Activated CD8-positive, alpha-beta memory T cell treated with anti-CD3 and anti-CD28 coated beads for 1 hour (primary cell): ENCODE measurements around the gene SLC2A13.
A peak's percentile ranks its signal among the peaks of the same experiment; 100 is the strongest.

Source experiments
- DNase-seq, 2 donors: peaks; one replicate each; pipeline ENCODE4 v3.0.0-alpha.2; 2020; ENCODE audit warnings: low read depth in 1 of 2; ENCODE audit errors: extremely low read depth in 1 of 2

Gene SLC2A13

GRCh38 chr12:40002178-40003169, 103.4 kb downstream of the SLC2A13 start:
- no peak for DNase-seq

GRCh38 chr12:40001406-40001805, 104.5 kb downstream of the SLC2A13 start:
- DNase-seq = no peak

GRCh38 chr12:40000884-40001283, 105.0 kb downstream of the SLC2A13 start:
- no peak for DNase-seq

- no peak for DNase-seq
Observed at GRCh38 chr12:39993268-39993667, 112.6 kb downstream of the SLC2A13 start.

GRCh38 chr12:39990122-39991101, 115.5 kb downstream of the SLC2A13 start:
- DNase-seq = peak; percentile 15 to 33

- no peak for DNase-seq
Observed at GRCh38 chr12:39989501-39989900, 116.4 kb downstream of the SLC2A13 start.

GRCh38 chr12:39988574-39988973, 117.3 kb downstream of the SLC2A13 start:
- no peak for DNase-seq

- DNase-seq = no peak
Observed at GRCh38 chr12:39986674-39987073, 119.2 kb downstream of the SLC2A13 start.

- no peak for DNase-seq
Observed at GRCh38 chr12:39984670-39985069, 121.2 kb downstream of the SLC2A13 start.

- no peak for DNase-seq
Observed at GRCh38 chr12:39975374-39975918, 130.4 kb downstream of the SLC2A13 start.

GRCh38 chr12:39972119-39972518, 133.8 kb downstream of the SLC2A13 start:
- no peak for DNase-seq

- DNase-seq = no peak
Observed at GRCh38 chr12:39971348-39971747, 134.5 kb downstream of the SLC2A13 start.

- DNase-seq = no peak
Observed at GRCh38 chr12:39966721-39967120, 139.2 kb downstream of the SLC2A13 start.

- DNase-seq = no peak
Observed at GRCh38 chr12:39966256-39966655, 139.6 kb downstream of the SLC2A13 start.

GRCh38 chr12:39959467-39959866, 146.4 kb downstream of the SLC2A13 start:
- no peak for DNase-seq

GRCh38 chr12:39959031-39959430, 146.8 kb downstream of the SLC2A13 start:
- no peak for DNase-seq

GRCh38 chr12:39958377-39958776, 147.5 kb downstream of the SLC2A13 start:
- no peak for DNase-seq

GRCh38 chr12:39956725-39957124, 149.2 kb downstream of the SLC2A13 start:
- no peak for DNase-seq

GRCh38 chr12:39946361-39947280, 159.3 kb downstream of the SLC2A13 start:
- DNase-seq = no peak

- no peak for DNase-seq
Observed at GRCh38 chr12:39937119-39937518, 168.8 kb downstream of the SLC2A13 start.
